Measurements from ENCODE around the gene ASAP3.

The ASAP3 gene

GRCh38 chr1:23423415-23424292 is 60.3 kb downstream of the ASAP3 start:
- TF ChIP-seq TAF1 (IDR thresholded peaks at IDR 0.05; ENCODE audit: borderline replicate concordance, insufficient read depth, low read length), result no peak
- TF ChIP-seq POLR2AphosphoS5 (IDR thresholded peaks at IDR 0.05; ENCODE audit: low read depth, low read length), result no peak
- TF ChIP-seq FOXP2 (optimal IDR thresholded peaks at IDR 0.05; ENCODE audit: borderline replicate concordance, extremely low read depth, extremely low read length, insufficient read depth), result no peak
- TF ChIP-seq REST (IDR thresholded peaks at IDR 0.05; ENCODE audit: insufficient read depth in 1 of 2, low read depth in 2 of 2, low read length in 2 of 2), result no peak
- no peak for TF ChIP-seq SIN3A (IDR thresholded peaks at IDR 0.05; ENCODE audit: borderline replicate concordance, insufficient read depth, low read length)

DNA sequence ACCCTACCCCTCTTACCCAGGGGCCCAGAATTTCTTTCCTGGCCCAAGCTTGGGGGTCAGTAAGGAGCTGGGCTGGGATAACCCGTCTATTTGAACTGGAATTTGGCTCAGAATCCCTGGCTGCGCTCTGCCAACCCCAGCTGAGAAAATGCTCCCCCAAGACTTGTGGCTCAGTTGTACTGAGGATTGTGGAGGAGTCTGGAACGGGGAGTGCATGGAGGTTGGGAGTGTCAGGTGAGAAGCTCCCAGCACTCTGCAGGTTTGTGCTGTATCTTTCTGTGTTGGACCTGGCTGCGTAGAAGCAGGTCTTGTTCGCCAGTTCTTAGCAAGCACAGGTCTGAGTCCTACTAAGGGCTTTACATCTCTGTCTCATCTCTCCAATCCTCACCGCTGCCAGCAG is 61.0 kb downstream of the ASAP3 start:
- no peak for TF ChIP-seq REST (IDR thresholded peaks at IDR 0.05; ENCODE audit: insufficient read depth in 1 of 2, low read depth in 2 of 2, low read length in 2 of 2)

- no peak for TF ChIP-seq FOXP2 (optimal IDR thresholded peaks at IDR 0.05; ENCODE audit: borderline replicate concordance, extremely low read depth, extremely low read length, insufficient read depth)
- TF ChIP-seq SIN3A (IDR thresholded peaks at IDR 0.05; ENCODE audit: borderline replicate concordance, insufficient read depth, low read length), result no peak; the same call in 1 of the 2 replicates
- peak; percentile 83 for TF ChIP-seq POLR2AphosphoS5 (IDR thresholded peaks at IDR 0.05; ENCODE audit: low read depth, low read length)
- no peak for TF ChIP-seq TAF1 (IDR thresholded peaks at IDR 0.05; ENCODE audit: borderline replicate concordance, insufficient read depth, low read length)
Measured at GRCh38 chr1:23422241-23422877, 61.6 kb downstream of the ASAP3 start.

GRCh38 chr1:23421753-23422240 is 62.2 kb downstream of the ASAP3 start:
- TF ChIP-seq FOXP2 (optimal IDR thresholded peaks at IDR 0.05; ENCODE audit: borderline replicate concordance, extremely low read depth, extremely low read length, insufficient read depth) (no peak), POLR2AphosphoS5 (IDR thresholded peaks at IDR 0.05; ENCODE audit: low read depth, low read length) (no peak), TAF1 (IDR thresholded peaks at IDR 0.05; ENCODE audit: borderline replicate concordance, insufficient read depth, low read length) (no peak), REST (IDR thresholded peaks at IDR 0.05; ENCODE audit: insufficient read depth in 1 of 2, low read depth in 2 of 2, low read length in 2 of 2) (no peak), SIN3A (IDR thresholded peaks at IDR 0.05; ENCODE audit: borderline replicate concordance, insufficient read depth, low read length) (no peak)

DNA sequence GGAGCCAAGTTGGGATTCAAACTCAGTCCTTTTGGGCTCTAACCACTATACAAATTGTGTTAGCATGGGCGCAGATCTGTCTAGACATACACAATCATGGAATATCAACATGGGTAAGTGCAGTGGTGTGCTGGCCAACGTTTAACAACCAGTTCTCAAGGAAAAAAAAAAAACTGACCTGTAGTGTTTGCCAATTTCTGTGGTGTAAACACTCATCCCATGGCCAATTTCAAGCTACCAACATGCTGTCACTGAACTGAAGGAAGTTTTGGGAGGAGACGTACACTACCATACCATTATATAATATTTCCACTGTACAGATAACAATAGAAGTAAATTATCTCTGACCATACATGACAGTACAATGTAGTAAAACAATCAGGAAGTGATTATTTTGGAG is 62.6 kb downstream of the ASAP3 start:
- TF ChIP-seq SIN3A (IDR thresholded peaks at IDR 0.05; ENCODE audit: borderline replicate concordance, insufficient read depth, low read length) (no peak), TAF1 (IDR thresholded peaks at IDR 0.05; ENCODE audit: borderline replicate concordance, insufficient read depth, low read length) (no peak), FOXP2 (optimal IDR thresholded peaks at IDR 0.05; ENCODE audit: borderline replicate concordance, extremely low read depth, extremely low read length, insufficient read depth) (no peak), POLR2AphosphoS5 (IDR thresholded peaks at IDR 0.05; ENCODE audit: low read depth, low read length) (no peak), REST (IDR thresholded peaks at IDR 0.05; ENCODE audit: insufficient read depth in 1 of 2, low read depth in 2 of 2, low read length in 2 of 2) (no peak)
